Loucy (cell line): Measurements from ENCODE around the gene PTPRS.

ENCODE experiments used
- EZH2phosphoT487 ChIP-seq: fragments of 200-600 bp; IDR thresholded peaks from 2 replicates; pipeline ENCODE4 v1.6.1; 2018; ENCODE audit warnings: antibody characterized with exemption, mild to moderate bottlenecking, moderate library complexity, borderline replicate concordance
- TF ChIP-seq, protein P1 (sequence below): fragments of 200-600 bp; sonication (generic); conservative IDR thresholded peaks from 2 replicates; pipeline ENCODE4 v1.5.1; 2014; ENCODE audit warnings: mild to moderate bottlenecking, antibody characterized with exemption, low read length

DNA sequence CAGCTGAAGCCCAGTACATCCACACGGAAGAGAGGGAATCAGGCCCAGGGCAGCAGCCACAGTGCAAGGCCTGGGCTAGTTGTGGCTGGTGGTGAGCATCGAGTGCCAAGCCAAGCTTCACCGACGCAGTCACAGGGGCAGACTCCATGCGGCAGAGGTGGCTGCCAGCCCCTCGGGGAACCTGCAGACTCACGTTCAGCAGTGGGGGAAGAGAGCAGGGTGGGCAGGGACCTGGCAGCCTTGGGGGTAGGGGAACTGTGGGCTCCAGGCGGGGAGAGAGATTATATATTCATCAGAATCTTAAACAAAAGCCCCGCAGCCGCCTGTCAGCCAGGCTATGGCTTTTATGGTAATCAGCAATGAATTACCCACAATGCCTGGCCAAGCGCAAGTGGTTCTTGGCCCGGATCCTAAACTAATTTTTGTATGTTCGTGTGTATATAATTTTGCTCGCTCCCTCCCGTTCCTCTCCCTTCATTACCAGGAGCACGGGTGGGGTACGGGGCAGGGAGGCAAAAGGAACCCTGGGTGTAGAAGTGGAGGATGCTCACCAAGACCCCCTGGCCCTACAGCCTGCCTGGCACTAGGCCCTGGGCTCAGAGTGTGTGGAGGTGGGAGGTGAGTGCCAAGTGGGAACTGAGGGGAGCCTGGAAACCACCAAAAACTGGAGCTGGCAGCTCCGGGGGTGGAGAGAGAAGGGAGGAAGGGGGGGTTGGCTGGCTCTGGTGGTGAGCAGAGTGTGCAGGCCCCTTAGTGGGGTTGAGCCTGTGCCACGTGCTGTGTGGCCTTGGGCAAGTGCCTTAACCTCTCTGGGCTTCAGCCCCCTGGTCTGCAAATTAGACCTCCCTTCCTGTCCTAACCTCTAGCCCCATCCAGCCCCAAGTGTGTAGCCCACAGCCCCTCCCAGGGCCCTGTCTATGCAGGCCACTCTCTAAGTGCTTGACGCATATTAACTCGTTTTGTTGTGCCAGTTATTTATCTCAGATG, 31.9 kb downstream of the PTPRS start:
- TF ChIP-seq, protein P1, sequence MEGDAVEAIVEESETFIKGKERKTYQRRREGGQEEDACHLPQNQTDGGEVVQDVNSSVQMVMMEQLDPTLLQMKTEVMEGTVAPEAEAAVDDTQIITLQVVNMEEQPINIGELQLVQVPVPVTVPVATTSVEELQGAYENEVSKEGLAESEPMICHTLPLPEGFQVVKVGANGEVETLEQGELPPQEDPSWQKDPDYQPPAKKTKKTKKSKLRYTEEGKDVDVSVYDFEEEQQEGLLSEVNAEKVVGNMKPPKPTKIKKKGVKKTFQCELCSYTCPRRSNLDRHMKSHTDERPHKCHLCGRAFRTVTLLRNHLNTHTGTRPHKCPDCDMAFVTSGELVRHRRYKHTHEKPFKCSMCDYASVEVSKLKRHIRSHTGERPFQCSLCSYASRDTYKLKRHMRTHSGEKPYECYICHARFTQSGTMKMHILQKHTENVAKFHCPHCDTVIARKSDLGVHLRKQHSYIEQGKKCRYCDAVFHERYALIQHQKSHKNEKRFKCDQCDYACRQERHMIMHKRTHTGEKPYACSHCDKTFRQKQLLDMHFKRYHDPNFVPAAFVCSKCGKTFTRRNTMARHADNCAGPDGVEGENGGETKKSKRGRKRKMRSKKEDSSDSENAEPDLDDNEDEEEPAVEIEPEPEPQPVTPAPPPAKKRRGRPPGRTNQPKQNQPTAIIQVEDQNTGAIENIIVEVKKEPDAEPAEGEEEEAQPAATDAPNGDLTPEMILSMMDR = no peak
- TF ChIP-seq EZH2phosphoT487 = no peak
